SIG-M5 treated with dmso at 0.1 percent for 504 hours (cell line): ENCODE results near the gene CDH5.

ENCODE experiments used
- DNase-seq: peaks from one replicate; lab custom pipeline; 2025; ENCODE audit not compliant: unreplicated experiment; lab: John Stamatoyannopoulos, UW

Gene CDH5

DNA sequence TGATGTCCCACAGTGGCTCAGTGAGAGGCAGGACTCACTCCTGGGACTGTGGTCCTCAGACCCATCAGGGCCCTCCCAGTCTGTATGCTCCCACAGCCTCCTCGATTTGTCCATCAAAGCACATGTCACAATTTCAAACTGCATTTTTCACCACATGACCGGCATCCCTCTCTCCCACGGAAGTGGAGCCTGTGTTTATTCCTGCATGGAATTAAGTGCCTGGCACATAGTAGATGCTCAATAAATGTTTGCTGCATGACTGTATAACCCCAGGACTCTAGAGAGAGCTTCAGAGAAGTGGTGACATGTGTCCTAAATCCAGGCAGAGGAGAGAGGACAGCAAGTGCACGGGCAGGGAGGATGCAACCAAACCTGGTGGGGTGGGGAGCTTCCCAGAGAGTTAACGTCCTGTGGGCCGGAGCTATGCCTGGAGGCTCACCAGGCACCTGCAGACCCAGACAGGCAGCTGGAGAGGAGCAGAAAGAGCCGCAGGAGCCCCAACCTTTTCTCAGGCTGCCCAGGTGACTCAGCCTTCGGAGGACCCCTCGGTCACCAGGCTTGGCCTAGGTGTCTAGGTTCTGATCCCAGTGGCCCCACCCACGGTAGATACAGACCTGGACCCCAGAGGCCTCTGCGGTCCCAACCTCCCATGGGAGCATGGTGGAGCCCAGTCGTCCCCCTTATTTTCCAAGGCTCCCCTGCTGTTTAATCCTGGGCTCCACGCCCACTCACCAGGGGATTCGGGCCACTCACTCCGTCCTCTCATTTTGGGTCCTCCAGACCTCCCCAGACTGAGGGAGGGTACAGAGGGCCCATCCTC lies 5.8 kb downstream of the CDH5 start:
- DNase-seq: no peak

DNA sequence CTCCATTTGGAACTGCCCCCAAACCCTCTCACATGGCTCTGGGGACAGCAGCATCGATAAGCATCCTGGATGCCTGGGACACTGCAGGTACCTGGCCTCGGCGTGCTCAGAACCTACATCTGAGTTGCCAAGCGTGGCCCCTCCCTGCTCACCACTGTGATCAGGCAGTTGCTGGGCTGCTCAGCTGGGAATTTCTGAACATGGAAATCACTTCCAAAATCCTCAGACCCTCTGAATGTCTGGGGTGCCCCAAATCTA lies 6.3 kb downstream of the CDH5 start:
- DNase-seq: no peak

DNA sequence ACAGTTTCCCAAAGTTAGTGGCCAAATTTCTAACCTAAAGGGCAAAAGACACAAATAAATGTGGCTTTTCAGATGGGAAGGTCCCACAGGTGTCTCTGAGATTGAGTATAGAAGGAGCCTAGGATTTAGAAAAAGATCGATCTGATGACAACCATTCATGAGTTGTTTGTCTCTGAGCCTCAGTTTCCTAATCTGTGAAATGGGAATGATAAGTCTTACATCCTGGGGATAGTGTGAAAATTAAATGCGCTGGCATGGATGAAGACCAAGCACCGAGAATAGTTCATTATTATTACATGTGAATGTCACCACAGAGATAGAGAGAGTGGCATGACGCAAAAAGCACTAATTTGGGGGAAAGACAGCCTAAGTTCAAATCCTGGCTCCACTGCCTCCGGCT lies 7.2 kb downstream of the CDH5 start:
- DNase-seq: no peak

DNA sequence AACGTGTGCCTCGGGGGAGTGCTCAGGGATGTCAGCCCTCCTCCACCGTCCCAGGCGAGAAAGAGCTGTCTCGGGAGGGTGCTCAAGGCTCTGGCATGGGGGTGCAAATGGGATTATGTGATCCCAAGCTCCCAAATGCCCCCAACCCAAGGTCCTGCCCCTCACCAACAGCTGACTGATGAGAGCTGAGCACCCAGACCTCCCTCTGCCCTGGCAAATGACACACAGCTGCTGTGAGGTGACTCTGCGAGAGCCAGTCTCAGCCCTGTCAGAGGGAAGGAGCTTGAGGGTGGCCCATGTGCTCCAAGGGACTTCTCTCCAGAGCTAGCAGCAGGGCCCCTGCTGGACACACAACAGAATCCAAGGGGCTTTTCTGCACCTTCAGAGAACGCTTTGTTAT lies 7.7 kb downstream of the CDH5 start:
- DNase-seq: no peak

DNA sequence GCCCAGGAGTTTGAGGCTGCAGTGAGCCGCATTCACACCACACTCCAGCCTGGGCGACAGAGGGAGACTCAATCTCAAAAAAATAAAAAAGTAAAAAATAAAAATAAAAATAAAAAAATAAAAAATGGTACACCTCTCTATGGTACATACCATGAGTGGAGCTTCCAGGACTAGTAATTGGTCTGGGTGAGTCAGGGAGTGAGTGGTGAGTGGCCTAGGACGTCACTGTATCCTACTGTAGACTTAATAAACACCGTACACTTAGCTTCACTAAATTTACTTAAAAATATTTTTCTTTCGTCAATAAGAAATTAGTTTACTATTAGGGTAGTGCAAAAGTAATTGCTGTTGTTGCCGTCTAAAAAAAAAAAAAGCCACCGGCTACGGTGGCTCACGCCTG lies 9.0 kb downstream of the CDH5 start:
- no peak for DNase-seq

DNA sequence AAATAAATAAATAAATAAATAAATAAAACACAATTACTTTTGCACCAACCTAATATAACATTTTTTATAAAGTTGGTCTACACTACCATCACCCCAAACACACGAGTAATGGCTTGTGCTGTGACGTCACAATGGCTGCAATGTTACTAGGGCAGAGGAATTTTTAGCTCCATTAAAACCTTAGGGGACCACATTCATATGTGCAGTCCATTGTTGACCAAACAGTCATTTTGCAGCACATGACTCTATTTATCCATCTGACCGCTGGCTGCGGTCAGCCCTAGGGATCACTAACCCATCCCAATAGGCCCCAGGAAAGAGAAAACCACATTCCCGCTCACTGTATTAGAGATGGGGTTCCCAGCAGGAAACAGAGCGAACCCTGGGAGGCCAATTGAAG lies 9.6 kb downstream of the CDH5 start:
- DNase-seq: no peak

DNA sequence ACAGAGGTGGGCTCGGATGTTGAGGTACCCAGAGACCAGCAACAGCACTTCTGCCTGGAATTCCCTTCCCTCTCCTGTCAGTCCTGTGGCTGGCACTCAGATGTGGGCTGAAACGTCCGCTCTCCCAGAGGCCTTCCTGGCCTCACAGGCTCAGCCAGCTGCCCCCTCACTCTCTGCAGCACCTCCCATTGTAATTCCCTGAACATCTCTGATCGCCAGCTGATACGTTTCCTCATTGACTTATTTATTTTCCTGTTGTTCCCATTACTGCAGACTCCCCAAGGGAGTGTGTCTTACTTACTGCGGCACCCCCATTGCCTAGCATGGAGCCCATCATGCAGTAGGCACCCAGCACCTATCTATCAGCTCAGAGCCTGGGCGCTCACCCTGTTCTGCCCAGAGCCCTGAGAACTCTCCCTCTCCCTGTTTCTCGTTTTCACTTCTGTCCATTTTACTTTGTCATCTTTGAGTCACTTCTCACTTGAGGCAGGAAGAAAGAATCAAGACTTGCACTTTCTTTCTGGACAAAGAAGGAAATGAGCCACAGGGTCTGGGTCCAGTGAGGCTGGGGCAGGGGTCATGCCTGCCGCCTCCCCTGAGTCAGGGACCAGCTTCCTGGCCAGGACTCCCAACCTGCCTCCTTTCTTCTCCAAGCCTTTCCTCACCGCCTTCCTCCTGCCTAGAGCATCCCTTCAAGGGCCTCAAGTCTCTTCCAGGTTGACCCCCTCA lies 10.2 kb downstream of the CDH5 start:
- DNase-seq: no peak

DNA sequence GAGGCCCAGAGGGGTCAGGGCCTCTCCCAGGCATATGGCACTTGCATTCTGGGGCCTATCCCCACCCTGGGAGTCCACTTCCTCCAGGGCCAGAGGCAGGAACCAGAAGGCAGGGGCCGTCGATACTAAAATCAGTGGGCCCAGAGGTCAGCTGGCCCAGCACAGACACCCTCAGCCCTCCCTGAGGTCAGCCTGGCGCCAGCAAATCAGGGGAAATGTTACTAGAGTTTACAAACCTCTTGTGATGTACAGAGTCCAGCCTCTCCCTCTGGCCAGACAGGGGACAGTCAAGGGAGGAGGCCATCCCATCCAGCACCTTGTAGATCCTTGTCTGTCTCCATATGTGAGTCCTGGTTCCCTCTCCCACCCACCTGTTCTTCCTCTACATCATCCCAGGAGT lies 10.8 kb downstream of the CDH5 start:
- no peak for DNase-seq

DNA sequence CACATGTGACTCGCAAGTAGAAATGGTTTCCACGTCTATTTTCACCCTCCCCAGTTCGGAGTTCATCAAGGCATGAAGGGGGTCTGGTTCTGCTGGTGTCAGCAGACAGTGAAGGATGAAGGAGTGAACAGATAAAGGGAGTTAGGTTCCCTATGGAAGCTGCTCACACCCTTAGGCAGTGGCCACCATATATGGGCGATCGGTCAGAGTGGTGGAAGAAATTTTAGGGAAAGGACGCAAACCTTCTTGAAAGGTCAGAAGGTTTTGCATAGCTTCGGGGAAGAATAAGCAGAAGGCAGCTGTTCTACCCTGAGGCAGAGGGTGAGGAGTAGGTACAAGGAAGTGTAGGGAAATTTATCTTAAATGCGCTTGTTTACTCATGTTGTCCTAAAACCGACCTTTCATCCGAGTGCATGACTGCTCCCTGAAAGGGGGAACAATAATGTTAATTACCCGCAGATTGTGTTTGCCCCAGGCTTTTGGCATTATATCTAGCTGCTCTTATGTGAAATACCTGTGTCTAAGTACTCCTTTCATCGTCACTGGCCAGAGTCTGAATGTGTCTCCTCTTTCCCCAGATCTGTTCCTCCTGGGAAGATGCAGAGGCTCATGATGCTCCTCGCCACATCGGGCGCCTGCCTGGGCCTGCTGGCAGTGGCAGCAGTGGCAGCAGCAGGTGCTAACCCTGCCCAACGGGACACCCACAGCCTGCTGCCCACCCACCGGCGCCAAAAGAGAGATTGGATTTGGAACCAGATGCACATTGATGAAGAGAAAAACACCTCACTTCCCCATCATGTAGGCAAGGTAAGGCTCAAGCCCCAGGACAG lies 12.5 kb downstream of the CDH5 start:
- DNase-seq: peak; percentile 10

DNA sequence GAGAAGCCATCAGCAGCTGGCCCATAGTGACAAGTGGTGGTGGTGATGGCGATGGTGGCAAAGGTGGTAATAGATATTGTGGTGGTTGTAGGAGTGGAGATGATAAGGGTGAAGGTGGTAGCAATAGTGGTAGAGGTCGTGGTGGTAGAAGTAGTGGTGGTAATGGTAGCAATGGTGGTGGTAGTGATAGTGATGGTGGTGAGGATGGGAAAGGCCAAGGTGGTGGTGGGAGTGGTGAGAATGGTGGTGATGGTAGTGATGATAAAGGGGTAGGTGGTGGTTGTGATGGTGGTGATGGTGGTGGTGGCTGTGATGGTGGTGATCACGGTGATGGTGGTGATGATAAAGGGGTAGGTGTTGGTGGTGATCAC lies 13.1 kb downstream of the CDH5 start:
- no peak for DNase-seq

DNA sequence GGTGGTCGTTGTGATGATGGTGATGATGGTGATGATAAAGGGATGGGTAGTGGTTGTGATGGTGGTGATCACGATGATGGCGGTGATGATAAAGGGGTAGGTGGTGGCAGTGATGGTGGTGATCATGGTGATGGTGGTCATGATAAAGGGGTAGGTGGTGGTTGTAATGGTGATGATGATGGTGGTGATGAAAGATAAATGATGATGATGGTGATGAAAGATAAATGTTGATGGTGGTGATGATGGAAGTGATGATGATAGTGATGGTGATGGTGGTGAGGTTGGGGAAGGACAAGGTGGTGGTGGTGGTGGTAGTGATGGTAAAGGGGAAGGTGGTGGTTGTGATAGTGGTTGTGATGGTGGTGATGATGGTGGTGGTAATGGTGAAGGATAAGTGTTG lies 13.9 kb downstream of the CDH5 start:
- DNase-seq: no peak

DNA sequence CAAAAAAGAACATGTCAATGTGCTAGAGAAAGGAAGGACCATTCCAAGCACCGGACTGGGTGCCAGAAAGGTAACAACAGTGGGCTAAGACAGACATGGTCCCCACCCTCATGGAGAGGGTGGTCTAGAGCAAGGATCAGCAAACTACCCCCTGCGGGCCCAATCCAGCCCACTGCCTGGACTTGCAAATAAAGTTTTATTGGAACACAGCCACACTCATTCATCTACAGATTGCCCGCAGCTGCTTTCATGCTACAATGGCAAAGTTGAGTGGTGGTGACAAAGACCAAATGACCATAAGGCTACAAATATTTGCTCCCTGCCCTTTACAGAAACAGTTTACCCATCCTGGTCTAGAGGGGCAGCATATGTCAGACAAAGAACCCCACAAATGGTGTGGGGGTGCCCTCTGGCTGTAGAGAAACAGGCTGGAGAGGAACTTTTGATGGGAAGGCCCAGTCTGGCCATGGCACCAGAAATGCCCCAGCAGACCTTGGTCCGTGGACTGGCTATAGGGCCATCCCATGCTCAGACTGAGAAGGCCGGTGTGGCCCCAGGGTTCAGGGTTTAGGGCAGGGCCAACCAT lies 15.2 kb downstream of the CDH5 start:
- DNase-seq: no peak

DNA sequence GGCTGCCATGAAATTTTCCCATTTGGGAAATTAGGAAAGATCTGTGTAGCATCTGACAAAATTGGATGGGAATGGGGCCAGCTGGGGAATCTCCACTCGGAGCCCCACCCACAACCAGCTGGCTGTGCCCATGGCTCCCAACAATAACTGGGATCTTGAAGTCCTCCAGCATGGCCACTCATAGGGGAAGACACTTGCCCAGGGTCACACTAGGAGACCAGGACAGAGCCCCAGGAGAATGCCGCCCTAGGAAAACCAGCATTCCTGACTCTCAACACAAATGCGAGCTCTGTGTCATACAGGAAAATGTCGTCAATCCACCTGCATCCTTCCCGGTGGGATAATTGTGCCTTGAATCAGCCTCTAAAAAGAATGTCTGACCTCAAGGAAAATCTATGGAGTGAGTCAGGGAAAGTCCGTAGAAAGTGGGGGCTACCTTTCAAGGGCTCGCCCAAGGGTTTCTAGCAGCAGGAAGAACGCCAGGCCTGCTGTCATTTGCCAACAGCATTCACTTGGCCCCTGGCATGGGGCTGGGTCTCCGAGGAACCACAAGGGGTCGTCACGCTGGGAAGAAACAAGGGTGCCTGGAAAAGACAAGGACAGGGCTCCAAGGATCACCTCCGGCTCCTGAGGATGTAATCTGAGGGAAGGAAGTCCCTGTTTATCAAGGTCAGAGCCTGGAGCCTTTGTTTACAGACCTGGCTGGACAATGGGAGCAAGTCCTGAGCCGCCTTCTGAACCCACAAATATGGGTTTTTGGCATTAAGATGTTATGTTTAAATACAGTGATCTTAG lies 15.9 kb downstream of the CDH5 start:
- DNase-seq: no peak

DNA sequence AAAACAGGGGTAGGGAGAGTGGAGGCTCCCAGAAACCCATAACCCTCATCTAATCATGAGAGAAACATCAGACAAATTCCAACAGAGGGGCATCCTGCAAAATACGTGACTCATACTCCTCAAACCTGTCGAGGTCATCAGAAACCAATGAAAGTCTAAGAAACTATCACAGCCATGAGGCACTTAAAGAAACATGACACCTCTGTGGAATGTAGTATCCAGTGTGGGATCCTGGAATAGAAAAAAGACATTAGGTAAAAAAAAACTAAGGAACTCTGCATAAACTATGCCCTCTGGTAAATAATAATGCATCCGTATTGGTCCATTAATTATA lies 16.4 kb downstream of the CDH5 start:
- no peak for DNase-seq

DNA sequence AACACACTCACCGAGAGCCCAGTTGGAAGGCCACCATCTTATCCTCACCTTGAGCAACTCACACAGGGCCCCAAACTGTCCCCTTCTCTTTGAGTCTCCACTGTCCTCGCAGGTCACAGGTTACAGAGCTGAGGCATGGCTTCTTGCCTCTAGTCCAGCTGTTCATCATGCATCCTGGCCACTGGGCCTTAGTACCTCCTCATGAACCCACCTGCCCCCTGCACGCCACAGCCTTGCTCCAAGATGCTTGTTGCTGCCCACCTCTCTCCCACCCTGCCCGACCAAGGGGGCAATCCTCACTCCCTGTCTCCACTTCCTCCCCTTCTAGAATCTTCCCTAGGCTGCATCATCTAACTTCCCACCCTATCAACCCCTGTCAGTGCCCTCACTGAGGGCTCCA lies 17.1 kb downstream of the CDH5 start:
- DNase-seq: no peak

DNA sequence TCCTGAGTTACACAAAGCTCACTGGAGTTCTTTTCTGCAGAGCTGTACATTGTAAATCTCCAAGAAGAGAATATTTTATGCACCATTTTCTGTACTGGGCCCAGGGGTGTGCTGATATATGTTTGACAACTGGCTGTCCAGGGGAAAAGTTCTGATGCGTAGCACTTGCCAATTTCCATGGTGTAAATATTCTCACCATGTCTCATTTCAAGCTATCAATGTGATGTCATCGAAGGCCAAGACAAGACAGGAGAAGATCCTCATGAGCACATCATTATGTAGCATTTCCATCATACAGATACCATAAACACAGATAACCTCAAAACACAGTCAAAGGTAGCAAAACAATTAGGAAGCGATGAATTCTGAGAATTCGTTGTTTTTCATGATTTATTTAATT lies 18.9 kb downstream of the CDH5 start:
- no peak for DNase-seq

DNA sequence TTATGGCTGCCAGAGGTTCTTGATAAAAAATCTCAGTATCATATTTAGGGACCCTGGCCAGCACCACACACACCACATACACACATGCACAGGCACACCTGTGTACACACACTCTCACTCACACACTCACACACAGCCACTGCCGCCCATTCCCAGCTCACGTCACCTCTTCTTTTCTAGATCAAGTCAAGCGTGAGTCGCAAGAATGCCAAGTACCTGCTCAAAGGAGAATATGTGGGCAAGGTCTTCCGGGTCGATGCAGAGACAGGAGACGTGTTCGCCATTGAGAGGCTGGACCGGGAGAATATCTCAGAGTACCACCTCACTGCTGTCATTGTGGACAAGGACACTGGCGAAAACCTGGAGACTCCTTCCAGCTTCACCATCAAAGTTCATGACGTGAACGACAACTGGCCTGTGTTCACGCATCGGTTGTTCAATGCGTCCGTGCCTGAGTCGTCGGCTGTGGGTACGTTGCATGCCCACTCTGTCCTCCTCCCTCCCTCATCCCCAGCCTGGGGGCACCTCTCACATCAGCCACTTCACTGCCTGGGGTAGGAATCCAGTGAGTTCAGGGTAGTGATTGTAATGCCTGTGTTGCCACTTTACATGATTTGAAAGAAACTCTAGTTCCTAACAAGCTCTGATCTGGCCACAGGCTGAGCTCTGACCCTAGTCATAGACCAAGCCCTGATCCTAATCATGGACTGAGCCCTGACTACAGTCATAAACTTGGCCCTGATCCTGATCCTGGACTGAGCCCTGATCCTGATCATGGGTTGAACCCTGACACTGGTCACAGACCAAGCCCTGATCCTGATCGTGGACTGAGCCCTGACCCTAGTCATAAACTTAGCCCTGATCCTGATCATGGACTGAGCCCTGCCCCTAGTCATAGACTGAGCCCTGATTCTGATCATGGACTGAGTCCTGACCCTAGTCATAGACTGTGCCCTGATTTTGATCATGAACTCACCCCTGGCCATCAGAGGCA lies 20.4 kb downstream of the CDH5 start:
- DNase-seq: no peak

DNA sequence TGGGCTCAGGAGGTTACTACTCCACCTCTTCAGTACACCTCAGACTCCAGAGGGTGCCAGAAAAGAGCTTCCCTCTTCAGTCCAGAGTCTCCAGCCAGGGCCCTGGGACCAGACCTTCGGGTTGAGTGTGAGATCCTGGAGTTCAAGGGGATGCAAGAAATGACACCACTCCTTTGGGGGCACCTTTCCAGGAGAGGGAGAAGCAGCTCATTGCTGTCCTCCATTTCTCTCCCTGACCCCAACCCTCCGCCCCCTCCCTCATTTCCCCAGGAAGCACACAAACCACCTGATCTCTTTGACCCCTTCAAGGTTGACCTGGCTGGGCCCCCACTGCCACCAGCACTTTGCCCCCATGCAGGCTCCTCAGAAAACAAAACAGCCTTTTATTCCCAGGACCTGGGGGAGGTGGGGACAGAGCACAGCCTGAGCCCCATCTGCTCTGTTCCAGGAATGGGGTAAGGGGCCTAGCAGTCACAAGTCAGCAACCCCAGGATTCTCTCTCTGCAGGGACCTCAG lies 21.4 kb downstream of the CDH5 start:
- DNase-seq: no peak

DNA sequence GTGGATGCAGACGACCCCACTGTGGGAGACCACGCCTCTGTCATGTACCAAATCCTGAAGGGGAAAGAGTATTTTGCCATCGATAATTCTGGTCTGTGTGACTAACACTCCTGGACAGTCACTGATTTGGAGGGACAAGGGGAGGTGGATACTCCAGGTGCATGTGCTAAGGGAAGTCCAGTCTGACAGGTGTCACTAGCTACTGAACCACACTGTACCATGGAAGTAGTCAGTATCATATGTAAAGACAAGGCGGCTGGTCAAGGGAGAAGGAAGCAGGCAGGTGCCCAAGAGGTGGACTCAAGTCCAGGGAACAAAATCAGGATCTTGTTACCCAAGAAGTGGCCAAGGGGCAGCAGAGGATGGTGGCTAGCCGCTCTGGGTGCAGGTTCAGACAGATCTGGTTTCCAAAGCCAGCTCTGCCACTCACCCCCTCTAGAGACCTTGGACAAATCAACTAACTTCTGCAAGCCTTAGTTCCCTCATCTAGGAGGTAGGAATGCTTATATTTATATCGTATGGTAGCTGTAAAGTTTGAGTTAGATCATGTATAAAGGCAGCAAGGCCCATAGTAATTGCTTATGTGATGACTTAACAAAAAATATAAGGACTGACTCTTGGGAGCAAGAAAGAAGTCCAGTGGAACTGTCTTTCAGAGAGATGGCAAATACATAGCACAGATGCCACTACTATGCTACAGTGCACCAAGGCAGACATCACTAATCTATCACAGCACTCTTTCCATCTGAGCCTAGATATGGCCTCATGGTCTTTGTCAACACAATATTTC lies 22.1 kb downstream of the CDH5 start:
- DNase-seq: no peak
